ENCODE results near the gene GLI1.
"Not testable (repeated sequence)": the region's sequence is repeated elsewhere in the genome, so short reads cannot be mapped to it uniquely, and the experiment has no call there.

The GLI1 gene

DNA sequence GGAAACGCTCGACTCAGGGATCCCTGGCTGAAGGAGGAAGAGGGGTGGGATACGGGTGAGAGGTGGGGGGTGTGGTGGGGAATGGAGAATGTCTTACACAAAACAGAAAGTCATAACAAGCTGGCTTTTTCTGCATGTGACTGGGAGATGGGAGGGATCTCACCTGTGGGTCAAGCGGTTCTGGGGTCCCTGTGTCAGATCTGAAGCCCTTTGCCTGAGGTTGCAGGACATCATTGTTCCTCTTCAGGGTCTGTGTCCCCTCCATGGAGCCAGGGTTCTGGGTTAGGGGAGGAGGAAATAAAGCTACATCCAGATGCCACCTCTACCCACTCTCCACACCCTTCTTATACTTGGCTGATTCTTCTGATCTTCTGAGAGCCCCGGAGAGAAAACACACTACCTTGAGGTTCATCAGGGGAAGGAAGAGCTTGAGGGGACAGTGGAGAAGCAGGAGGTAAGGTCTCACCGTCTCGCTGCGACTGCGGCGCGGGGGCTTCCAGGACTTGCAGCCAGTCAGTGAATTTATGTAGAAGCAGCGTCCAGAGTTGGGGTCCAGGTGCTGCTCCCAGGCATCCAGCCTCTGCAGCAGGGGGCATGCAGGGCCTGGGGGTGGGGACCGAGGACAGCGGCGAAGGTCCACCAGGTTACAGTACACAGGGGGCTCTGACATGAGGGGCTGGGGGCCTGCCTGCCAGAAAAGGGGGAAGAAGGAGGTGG, 17.6 kb downstream of the GLI1 start:
- DNase-seq = no peak

DNA sequence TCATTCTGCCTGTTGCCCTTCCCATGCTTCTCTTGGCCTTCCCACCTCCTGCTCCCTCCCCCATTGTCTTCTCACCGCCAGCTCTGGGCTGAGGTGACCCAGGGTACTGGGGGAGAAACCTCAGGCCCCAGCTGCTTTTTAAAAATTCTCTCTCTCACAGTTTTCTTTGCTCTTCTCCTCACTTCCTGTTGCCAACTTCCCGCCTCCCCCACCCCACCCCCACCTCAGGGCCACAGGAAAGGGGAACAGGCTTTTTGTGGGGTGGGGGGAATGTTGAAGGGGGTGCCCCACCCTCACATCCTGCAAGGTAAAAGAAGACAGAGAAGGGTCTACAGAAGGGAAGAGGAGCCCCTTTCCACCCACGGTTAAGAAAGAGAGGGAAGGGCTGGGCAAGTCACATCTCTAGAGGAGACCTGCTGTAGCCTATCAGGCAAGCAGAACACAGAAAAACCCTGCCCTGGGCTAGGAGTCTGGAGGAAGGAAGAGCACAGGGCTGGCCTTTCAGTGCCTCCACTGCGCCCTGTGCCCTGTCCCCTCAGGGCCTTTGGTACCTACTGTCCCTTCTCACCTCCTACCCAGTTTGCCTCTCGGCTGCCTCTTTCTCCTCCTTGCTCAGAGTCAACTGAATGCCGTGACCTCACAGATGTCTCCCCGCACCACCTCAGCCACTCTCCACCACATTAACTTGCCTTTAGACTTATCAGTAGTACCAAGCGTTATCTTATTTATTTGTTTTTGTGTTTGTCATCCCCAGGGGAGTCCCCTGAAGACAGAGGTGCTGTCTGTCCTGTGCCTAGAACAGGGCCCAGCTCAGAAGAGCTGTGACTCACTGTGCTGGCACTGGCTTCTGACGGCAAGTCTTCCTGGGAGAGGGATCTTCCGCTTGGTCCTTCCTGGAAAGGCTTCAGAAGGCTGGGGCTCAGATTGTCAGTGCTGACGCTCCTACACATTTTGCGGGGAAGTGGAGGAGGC, 18.4 kb downstream of the GLI1 start:
- peak; percentile 55 for DNase-seq

DNA sequence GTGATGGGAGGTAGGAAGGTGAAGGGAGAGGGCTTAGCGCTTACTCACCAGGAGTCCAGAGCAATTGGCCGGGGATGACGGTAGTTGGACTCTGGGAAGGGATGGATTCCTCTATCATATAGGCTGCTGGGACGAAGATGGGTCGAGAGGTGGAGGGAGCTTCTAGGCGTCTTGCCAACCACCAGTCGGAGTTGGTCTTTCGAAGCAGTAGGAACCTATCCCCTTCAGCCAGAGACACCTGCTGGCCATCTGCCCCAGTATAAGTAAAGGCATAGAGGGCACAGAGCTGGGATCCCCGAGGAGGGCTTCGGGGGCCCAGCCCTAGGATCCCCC, 19.4 kb downstream of the GLI1 start:
- DNase-seq = no peak

DNA sequence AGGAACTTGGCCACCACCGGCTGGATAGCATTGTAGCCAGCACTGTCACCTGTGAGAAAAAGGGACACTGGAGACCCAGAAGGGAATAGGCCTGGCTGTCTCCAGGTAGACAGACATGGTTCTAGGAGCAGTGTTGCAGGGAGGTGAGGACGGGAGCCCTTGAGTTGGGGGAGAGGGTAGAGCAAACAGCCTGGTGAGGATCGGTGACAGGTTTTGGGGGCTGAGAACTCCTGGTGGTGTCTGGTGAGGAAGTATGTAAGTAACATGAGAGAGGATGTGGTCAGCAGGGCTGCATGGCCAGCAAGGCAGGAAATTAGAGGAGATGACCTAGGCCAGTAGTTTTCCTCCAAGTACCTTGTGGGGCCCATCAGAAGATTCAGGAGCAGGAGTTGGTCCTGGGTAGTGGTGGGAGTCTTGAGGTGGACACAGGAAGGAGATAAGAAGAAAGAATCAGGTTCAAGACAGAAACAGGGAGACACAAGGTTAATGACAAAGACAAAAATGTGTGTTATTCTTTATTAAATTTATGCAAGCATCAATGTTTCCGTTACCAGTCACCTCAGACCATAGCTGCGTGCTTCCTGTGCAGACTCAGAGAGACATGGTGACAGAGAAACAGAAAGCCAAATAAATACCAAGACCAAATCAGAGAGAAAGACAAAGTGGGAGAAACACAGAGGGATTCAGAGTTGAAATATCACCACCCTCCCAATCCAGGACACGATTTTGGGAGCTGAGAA, 20.0 kb downstream of the GLI1 start, which contains the start of gene ARHGAP9:
Gene ARHGAP9 (minus strand): TSS at position 491 of the 740 bp plus-strand sequence. CDS start 460 bp downstream, at position 31.
- peak; percentile 31 for DNase-seq

DNA sequence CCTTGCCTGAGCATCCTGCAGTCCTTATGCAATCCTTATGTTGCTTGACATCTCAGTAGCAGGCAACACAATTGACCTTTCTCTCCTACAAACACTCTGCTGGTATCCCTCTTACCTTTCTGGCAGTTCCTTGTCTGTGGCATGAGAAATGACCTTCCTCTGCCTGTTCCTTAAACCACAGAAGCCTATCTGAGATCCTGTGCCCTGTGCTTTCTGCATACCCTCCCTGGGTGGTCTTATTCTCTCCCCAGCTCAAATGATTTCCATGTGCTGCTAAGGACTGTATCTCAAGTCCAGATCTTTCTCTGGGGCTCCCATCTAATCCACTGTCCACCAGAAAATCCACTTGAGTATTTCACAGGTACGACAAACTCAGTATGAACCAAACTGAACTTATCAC, 22.1 kb downstream of the GLI1 start:
- DNase-seq = no peak

DNA sequence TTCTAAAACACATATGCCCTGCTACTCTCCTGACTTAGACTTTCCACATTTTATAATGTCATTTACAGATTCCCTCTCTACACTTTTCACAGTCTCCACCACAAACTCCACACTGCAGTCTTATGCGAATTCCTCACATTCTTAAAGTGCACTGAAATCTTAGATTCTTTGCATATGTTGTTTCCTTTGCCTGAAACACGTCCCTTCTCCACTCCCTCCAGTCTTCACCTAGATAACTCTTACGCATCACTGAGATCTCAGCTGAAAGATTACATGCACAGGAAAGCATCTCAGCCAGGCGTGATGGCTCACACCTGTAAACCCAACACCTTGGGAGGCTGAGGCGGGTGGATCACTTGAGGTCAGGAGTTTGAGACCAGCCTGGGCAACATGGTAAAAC, 23.9 kb downstream of the GLI1 start:
- peak; percentile 79 for DNase-seq

DNA sequence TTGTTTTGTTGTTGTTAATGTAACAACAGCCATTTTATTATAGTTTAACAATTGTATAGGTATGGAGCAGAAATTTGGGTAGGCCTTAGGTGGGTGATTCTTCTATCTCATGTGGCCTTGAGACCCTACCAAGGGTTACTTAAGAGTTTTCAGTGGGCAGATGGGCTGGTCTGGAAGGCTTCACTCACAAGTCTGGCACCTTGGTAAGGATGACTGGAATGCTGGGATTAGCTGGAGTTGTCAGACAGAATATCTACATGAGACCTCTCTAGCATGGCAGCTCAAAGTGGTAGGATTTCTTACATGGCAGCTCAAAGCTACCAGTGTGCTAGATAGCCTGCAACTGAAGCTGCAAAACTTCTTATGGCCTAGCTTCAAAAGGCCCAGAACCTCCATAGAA, 26.1 kb downstream of the GLI1 start:
- no peak for DNase-seq

DNA sequence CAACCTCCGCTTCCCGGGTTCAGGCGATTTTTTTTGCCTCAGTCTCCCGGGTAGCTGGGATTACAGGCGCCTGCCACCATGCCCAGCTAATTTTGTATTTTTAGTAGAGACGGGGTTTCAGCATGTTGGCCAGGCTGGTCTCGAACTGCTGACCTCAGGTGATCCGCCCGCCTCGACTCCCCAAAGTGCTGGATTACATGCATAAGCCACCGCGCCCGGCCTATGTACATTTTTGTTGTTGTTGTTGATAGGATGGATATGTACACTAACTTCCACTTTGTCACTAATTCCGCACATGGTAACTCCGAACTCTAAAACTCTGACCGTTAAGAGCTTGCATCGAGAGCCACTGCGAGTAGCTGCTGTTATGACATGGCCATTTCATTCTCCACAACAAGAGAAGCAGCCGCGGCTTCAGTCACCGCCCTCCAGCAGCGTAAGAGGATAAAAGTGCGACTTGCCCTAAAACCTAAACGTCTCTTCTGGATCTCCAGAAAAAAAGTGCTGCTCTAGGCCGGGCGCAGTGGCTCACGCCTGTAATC, 27.5 kb downstream of the GLI1 start:
- no peak for DNase-seq

DNA sequence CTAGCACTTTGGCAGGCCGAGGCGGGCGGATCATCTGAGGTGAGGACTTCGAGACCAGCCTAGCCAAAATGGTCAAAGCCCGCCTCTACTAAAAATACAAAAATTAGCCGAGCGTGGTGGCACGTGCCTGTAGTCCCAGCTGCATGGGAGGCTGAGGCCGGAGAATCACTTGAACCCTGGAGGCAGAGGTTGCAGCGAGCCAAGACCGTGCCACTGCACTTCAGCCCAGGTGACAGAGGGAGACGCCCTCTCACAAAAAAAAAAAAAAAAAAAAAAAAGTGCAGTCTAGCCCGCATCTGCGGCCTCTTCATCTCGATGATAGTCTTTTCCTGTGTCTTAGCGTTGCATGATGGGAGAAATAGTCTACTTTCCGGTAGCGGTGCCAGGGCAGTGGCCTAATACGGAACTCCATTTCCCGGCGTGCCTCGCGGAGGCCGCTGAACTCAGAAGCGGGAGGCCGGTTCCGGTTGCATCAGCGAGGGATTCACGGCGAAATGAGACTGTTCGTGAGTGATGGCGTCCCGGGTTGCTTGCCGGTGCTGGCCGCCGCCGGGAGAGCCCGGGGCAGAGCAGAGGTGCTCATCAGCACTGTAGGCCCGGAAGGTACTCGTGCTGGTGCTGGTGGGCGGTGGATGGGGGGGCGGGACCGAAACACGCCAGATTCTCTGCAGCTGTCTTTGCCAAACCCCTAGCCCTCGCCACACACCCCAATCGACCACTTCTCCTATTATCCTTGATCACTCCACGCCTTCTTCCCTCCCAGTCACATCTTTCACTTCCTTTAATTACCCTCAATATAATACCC, 28.2 kb downstream of the GLI1 start, which contains the start of gene MARS1:
Gene MARS1 (plus strand): TSS at position 472 of the 805 bp plus-strand sequence. CDS start 23 bp downstream, at position 495.
- peak; percentile 99 for DNase-seq

DNA sequence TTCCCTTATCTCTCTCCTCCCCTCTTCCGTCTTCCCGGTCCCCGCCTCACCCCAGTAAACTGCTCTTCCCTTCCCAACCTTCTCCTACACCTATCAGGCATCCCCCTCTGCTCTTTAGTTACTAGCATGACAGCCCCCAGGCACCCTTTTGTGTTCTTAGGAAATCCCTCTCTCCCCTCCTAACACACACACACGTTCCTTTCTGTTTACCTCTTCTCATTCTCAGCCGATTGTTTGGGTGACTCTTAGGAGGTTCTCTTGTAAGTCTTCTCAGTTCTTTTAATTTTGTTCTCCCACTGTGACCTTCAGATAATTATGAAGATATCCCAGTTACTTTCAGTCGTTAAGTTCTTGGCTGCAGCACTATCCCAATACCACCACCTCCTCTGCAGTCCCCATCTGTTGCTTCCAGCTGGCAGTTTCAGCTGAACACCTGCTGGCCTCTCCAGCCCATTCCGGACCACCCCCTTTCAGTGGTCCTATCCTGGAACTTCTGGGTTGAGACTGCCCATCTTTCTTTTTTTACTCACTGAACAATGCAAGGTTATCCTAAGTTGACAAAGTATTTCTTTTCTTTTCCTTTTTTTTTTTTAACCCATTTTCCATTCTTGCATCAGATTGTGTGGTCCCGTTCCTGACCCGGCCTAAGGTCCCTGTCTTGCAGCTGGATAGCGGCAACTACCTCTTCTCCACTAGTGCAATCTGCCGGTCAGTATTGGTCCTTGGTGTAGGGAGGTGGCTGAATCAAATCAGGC, 29.0 kb downstream of the GLI1 start:
- DNase-seq = no peak

DNA sequence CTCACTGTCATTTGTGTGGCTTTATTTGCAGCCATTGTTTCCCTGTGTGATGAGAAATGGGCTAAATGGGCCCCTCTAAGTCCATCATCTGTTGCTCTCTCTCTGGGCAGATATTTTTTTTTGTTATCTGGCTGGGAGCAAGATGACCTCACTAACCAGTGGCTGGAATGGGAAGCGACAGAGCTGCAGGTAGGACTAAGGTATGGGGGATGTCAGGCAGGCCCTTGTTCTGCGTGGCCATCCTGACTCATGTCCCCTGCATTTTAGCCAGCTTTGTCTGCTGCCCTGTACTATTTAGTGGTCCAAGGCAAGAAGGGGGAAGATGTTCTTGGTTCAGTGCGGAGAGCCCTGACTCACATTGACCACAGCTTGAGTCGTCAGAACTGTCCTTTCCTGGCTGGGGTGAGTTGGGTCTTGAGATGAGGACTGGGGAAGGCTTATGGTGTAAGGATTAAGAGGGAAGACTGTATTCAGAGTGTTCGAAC, 29.6 kb downstream of the GLI1 start:
- DNase-seq = no peak

DNA sequence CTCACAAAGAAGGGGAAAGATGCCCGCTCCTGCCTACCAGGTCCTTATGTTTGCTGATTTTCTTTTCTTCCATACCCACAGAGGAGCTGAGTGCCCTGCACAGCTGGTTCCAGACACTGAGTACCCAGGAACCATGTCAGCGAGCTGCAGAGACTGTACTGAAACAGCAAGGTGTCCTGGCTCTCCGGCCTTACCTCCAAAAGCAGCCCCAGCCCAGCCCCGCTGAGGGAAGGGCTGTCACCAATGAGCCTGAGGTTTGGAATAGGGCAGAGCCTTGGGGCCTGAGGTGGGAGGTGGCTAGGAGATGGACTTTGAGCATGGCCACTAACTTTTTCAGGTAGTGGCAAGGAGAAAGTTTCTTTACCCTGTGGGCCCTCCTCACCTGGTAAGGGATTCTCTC, 30.5 kb downstream of the GLI1 start:
- DNase-seq = no peak

DNA sequence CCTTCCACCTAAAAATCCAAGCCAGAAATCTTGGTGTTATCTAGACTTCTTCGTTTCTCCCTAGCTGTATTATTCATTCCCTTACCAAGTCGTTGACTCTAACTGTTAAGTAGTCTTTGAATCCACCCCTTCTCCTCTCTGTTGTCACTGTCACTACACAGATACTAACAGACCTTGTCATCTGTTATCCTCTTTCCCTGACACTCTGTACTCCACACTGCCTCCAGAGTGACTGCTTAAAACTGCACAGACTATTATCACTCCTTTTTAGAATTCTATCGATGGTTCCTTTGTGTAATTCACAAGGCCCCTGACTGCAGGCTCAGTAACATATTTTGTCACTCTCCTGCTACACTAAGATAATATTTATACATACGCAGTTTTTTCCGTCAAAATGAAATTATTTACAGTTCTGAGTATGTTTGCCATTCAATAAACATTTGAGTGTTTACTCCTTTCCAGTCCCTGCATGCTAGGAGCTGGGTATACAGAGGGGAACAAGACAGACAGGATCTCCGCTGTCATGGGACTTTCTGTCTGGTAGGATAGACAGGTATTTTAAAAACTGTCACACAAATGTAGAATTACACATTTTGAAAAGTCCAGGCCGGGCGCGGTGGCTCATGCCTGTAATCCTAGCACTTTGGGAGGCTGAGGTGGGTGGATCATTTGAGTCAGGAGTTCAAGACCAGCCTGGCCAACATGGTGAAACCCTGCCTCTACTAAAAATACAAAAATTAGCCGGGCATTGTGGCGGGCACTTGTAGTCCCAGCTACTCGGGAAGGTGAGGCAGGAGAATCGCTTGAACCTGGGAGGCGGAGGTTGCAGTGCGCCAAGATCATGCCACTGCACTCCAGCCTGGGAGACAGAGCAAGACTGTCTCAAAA, 32.1 kb downstream of the GLI1 start:
- DNase-seq = no peak

DNA sequence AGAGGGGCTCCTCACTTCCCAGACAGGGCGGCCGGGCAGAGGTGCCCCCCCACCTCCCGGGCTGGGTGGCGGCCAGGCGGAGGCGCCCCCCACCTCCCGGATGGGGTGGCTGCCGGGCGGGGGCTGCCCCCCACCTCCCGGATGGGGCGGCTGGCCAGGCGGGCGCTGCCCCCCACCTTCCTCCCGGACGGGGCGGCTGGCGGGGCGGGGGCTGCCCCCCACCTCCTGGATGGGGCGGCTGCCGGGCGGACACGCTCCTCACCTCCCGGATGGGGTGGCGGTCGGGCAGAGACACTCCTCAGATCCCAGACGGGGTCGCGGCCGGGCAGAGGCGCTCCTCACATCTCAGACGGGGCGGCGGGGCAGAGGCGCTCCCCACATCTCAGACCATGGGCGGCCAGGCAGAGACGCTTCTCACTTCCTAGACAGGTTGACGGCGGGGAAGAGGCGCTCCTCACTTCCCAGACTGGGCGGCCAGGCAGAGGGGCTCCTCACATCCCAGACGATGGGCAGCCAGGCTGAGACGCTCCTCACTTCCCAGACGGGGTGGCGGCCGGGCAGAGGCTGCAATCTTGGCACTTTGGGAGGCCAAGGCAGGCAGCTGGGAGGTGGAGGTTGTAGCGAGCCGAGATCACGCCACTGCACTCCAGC, 35.6 kb downstream of the GLI1 start:
- DNase-seq = not testable (repeated sequence)

DNA sequence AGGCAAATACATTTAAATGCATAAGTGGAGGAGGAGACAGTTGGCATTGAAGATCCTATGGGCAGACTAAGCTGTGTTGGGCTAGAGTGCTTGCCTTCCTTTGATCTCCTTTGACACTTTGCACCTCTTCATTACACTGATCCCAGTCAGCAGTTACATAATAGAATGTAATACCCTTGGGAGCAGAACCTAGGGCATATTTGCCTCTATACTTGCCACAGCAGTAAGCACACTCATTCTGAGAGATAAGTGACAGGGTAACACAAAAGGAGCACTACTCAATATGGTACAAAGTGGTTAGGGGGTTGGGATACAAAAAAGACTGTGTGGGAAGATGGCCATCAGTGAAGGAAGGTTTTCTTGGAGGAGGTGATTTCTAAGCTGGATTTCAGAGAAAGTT, 37.2 kb downstream of the GLI1 start:
- no peak for DNase-seq

DNA sequence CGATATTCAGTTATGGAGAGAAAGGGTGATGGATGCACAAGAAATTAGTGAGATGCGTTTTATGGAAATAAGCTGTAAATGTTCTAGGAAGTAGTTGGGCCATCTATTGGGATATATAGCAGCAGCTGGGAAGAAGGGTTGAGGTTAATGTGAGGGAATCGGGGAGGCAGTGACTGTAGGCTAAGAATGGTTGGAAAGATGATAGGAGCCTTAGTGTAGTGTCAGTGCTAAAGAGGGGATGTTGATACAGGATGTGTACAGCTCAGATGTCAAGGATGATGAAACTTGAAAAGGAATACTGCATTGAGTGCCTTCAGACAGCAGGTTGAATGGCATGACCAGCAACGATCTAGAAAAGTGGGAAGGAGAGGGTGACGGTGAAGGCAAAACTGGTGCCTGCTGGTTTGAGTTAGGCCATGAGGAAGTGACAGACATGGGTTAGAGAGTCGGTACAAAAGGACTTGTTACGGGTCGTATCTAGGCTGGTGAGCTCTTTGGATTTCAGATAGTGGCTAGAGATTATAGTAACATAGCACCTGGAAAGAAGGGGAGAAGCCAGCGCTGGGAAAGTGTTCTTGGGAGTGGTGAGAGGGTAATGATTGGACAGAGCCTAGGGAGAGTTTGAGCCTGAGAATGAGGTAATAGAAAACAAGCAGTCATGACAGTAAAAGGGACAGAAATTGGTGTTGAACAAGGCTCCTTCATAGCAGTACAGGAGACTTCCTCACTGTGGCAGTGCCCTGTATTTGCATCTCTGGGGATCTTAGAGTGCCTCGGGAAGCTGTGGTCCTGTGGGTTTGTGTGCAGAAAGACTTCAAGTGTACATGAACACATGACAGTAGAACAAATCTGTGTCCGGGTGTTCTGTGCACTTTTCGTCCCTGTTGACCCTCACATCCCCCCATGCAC, 37.9 kb downstream of the GLI1 start:
- no peak for DNase-seq

DNA sequence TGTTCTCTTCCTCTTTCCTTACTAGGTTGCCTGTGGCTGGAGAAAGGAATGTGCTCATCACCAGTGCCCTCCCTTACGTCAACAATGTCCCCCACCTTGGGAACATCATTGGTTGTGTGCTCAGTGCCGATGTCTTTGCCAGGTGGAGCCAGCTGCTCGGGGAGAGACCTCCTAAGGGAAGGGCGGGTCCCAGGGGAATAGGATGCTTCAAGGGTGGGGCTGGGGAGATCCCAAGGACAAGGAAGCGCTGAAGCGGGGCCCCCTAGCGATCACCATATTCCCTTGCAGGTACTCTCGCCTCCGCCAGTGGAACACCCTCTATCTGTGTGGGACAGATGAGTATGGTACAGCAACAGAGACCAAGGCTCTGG, 38.5 kb downstream of the GLI1 start:
- DNase-seq = no peak

DNA sequence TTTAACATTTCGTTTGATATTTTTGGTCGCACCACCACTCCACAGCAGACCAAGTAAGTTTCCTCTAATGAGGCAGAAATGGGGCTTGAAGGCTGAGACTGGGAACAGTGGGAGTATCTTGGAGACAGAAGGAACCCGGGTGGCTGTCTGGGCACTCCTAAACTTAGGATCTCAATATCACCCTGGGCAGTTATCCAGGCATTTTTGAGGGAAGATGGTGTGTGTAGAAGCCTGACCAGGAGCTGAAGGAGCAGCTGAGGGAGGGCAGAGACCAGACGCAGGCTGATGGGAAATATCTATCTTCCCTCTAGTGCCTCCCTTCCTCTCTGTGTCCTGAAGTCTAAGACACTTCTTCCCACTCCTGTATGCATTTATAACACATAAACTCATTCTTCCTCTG, 39.0 kb downstream of the GLI1 start:
- no peak for DNase-seq

DNA sequence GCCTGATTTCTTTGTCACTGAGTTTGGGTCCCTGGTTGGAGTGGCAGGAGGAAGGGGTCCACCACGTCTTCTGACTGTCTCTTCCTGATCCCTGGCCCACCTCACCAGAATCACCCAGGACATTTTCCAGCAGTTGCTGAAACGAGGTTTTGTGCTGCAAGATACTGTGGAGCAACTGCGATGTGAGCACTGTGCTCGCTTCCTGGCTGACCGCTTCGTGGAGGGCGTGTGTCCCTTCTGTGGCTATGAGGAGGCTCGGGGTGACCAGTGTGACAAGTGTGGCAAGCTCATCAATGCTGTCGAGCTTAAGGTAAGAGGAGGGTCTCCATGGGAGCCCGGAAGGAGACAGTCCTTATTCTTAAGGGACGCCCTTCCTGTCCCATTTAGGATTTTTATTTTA, 40.6 kb downstream of the GLI1 start:
- DNase-seq = no peak
